GM19023 (cell line): ENCODE measurements around the gene GRIA2.
"Not testable (repeated sequence)": the region's sequence is repeated elsewhere in the genome, so short reads cannot be mapped to it uniquely, and the experiment has no call there.

ENCODE experiments used
- ATAC-seq: cut with Tn5 transposase; IDR thresholded peaks from one replicate; pipeline ENCODE4 v1.9.1; 2021; ENCODE audit warnings: mild to moderate bottlenecking, moderate library complexity; ENCODE audit not compliant: unreplicated experiment

GRIA2 gene

GRCh38 chr4:157220371-157220881 lies at the start of gene GRIA2:
GRIA2 (plus strand) TSS chr4:157220728; CDS start chr4:157221043, 315 bp downstream.
- ATAC-seq, result no peak

- no peak for ATAC-seq
Observed at GRCh38 chr4:157172011-157172410, 48.5 kb upstream of the GRIA2 start.

DNA sequence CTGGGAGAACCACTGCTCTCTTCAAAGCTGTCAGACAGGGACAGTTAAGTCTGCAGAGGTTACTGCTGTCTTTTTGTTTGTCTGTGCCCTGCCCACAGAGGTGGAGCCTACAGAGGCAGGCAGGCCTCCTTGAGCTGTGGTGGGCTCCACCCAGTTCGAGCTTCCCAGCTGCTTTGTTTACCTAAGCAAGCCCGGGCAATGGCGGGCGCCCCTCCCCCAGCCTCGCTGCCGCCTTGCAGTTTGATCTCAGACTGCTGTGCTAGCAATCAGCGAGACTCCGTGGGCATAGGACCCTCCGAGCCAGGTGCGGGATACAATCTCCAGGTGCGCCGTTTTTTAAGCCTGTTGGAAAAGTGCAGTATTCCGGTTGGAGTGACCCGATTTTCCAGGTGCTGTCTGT lies 40.3 kb upstream of the GRIA2 start:
- ATAC-seq, result not testable (repeated sequence)

DNA sequence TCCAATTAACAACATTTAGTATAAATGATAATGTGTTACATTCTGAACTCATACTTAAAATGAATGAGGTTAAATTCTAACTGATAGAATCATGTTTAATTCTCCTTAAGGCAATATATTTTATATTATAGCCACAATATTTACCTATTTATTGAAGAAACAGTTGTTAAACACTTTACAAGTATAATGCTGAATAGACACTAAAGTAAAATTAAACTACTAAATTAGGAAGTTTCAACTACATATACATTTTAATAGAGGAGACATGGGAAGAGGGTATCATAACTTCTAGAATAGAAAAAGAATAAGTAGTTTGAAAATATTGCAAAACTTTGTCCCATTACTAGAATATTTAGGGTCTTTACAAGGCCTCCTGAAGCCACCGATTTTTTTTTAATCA lies 36.2 kb upstream of the GRIA2 start:
- ATAC-seq, result no peak

GRCh38 chr4:157185363-157185762 lies 35.2 kb upstream of the GRIA2 start:
- no peak for ATAC-seq

- ATAC-seq, result no peak
Observed at GRCh38 chr4:157195374-157195773, 25.2 kb upstream of the GRIA2 start.

DNA sequence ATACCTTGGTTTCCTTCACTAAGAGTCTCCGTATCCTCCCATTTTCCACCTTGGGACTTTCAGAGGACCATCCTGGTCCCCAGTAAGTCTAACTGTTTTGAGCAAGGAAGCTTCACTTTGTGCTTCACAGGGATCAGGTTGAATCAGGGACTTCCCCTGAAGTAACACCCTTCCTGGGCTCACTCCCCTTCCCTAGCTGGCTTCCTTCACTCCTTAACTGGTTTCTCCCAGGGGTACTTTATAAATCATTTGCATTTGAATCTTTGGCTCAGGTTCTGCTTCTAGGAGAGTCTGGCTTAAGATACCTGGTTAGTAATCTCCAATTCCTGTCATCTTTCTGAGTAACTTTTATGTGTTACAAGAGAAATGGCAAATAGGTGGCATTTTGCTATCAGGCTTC lies 24.5 kb upstream of the GRIA2 start:
- ATAC-seq, result no peak

- ATAC-seq, result no peak
Observed at GRCh38 chr4:157204634-157205244, 15.8 kb upstream of the GRIA2 start.

DNA sequence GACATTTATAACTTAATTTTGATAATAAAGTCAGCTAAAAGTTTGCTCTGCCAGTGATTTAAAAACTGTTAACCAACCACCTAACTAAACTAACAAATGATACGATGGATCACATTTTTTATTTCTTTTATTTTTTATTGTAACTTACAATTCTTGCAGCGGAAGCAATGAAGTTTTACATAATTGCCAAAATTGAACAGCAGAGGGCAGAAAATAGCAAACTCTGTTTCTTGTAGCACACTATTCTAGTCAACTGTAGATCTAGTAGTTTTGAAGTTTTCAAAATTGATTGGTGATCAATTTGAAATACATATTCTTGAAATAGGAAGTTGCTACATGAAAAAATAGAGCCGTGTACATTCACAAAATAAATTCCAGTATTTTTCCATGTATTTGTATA lies 2.8 kb upstream of the GRIA2 start:
- ATAC-seq, result no peak

DNA sequence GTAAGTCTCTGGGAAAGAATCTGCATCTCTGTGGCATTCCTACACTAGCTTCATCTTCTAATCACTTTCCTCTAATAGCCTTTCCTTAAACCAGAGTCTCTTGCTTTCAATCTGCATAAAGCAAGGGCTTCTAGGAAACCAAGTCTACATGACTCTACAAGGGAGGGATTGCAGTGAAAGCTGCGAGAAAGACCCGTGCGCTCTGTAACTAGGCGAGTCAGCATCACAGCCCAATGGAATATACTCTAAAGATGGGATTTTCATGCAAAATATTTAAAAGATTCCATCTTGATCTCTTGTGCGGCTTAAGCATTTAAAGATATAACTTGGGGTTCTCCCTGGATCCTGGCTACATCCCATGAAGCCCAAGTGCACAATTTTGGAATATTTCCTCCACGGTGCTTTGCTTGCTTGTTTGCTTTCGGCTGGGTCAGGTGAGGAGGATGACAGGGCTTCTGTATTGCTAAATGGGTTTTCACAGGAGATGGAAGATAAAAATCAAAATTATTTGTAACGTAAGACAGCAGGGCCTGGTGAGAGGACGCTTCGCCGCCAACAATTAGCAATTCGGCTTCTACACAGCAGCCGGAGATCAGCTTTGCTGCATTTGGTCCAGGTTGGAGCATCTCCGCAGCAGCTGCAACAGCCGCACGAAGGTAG lies 687 bp upstream of the GRIA2 start:
- ATAC-seq, result no peak

GRCh38 chr4:157221426-157221894 lies 932 bp downstream of the GRIA2 start:
- ATAC-seq, result no peak

- ATAC-seq, result no peak
Observed at GRCh38 chr4:157221895-157222770, 1.6 kb downstream of the GRIA2 start.

DNA sequence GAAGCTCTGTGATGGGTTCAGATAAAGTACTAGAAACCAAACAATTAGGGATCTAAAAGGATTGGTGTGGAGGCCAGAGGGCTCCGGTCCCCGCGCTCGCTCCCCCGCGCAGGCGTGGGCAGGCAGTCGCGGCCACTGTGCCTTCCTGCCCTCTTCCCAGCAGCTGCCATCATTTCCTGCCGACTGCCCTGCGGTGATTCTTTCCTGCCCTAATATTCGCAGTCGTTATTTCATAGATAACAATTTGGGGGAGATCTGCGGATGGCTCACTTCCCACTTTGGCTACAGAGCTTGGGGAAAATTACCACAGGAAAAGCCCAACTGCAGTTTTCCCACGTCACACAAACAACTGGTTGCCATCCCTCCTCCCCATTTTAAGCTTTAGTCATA lies 2.2 kb downstream of the GRIA2 start:
- ATAC-seq, result no peak

DNA sequence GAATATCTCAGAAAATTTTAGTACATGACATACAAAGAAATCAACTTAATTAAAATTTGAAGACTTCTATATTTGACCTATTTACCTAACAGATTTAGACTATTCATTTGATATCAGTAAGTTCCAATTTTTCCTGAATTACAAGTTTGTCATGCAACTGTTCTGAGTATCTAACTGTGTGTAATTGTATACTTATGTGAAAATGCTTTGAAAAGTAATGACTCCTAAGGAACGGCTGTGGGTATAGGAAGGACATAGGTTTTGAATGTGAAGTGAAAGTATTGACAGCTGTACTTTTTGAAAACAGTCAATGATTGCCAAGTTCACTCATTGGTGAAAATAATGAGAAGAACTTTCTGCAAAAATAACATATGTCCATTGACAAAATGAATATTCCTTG lies 2.9 kb downstream of the GRIA2 start:
- ATAC-seq, result no peak

DNA sequence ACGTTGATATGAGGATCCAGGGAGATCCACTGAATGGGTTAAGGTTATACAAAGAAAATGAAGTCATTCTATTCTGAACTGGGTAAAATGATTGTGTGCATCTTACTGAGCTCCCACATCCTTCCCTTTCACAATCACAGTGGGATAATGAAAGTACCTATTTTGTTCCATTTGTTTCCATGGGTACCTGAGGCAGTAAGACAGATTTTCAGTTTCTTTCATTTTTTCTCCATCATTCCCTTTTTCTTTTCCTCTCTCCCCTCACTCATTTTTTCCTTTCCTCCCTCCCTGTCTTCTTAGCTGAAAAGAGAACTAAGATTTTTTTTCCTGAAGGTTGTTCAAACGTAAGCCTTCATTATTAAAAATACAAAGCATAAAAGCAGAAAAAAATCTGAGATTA lies 4.6 kb downstream of the GRIA2 start:
- no peak for ATAC-seq

GRCh38 chr4:157226035-157226434 lies 5.5 kb downstream of the GRIA2 start:
- no peak for ATAC-seq

- ATAC-seq, result no peak
Observed at GRCh38 chr4:157226601-157227000, 6.1 kb downstream of the GRIA2 start.

- ATAC-seq, result no peak
Observed at GRCh38 chr4:157231525-157231924, 11.0 kb downstream of the GRIA2 start.

DNA sequence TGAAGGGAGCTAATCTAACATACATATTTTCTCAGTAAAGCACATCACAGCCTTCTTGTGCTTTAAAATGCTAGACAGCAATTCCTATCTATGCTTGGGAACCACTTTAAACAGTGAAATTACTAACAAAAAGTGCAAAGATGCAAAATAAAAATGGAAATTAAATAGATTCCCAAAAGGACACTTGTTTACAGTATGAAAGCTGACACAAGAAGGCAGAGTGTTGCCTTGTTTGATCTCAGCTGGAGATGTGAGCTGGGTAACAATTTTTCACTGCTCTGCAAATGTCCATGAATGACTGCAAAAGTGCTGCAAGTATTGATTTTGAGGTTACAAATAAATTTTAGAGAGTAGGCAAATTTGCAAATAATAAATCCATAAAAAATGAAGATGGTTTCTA lies 22.3 kb downstream of the GRIA2 start:
- no peak for ATAC-seq

GRCh38 chr4:157244348-157244747 lies 23.8 kb downstream of the GRIA2 start:
- no peak for ATAC-seq

- no peak for ATAC-seq
Observed at GRCh38 chr4:157245351-157245750, 24.8 kb downstream of the GRIA2 start.

GRCh38 chr4:157246964-157247363 lies 26.4 kb downstream of the GRIA2 start:
- no peak for ATAC-seq
